Small intestine (tissue), 7 donors: ENCODE results near the gene DNAI7. TPM values are rescaled to one million over a fixed set of nuclear protein-coding genes. Genes with fewer than 3 reads are reported as not detected.

ENCODE experiments used
- DNase-seq, 2 donors: peaks; one replicate each; pipeline versions ENCODE4 v3.0.0 to v3.0.0-alpha.2; 2013
- FAIRE-seq: peaks from 2 replicates; lab custom pipeline; 2012; peaks lifted over from hg19 to GRCh38; lab: Jason Lieb, UNC
- H3K27ac ChIP-seq, 3 donors: one replicate each; pipeline ENCODE4 v1.5.1; 2013; ENCODE audit warnings: low read length in 2 of 3, mild to moderate bottlenecking in 2 of 3, control low read depth in 1 of 3, inconsistent platforms in 1 of 3, low read depth in 1 of 3, moderate library complexity in 1 of 3
- H3K27me3 ChIP-seq, 3 donors: one replicate each; pipeline ENCODE4 v1.6.1; 2013; ENCODE audit warnings: low read length in 3 of 3, inconsistent platforms in 1 of 3; ENCODE audit not compliant: control insufficient read depth in 3 of 3, insufficient read depth in 3 of 3
- H3K36me3 ChIP-seq, 3 donors: one replicate each; pipeline ENCODE4 v1.6.1; 2013; ENCODE audit warnings: low read length in 3 of 3, inconsistent platforms in 1 of 3, low read depth in 1 of 3, mild to moderate bottlenecking in 1 of 3, moderate library complexity in 1 of 3; ENCODE audit not compliant: control insufficient read depth in 3 of 3, insufficient read depth in 2 of 3
- H3K4me1 ChIP-seq, 3 donors: one replicate each; pipeline ENCODE4 v1.6.1; 2013; ENCODE audit warnings: low read length in 2 of 3, inconsistent platforms in 1 of 3, low read depth in 1 of 3, mild to moderate bottlenecking in 1 of 3, moderate library complexity in 1 of 3; ENCODE audit not compliant: control insufficient read depth in 3 of 3, insufficient read depth in 2 of 3
- H3K4me3 ChIP-seq, 3 donors: one replicate each; pipeline ENCODE4 v1.5.1; 2013; ENCODE audit warnings: low read length in 3 of 3, control low read depth in 1 of 3, inconsistent platforms in 1 of 3, low read depth in 1 of 3, mild to moderate bottlenecking in 1 of 3, moderate library complexity in 1 of 3
- H3K9me3 ChIP-seq, 2 donors: one replicate each; pipeline ENCODE4 v1.6.1; 2013; ENCODE audit warnings: low read depth in 1 of 2, low read length in 1 of 2; ENCODE audit not compliant: control insufficient read depth in 2 of 2, insufficient read depth in 1 of 2
- WGBS, 3 donors: extraction: QIAGEN DNeasy Blood & Tissue Kit; methylation state at CpG; one replicate each; pipeline ENCODE4 v1.1.7; 2013; 5-methylcytosine and 5-hydroxymethylcytosine counted together
- polyA plus RNA-seq, 4 donors: library from polyadenylated mRNA; stranded (reverse) in 3 of 4; unstranded in 1 of 4; fragments of 200-250 nt in 3 of 4; fragments of 120-200 nt in 1 of 4; gene quantifications; one replicate each; pipeline versions ENCODE4 v1.2.1 to v1.2.3, GENCODE V29; 2013
- donor health status: healthy with polysubstance abuse.
- donor health status: control.
- donor health status: control.
- donor health status: Bipolar disorder and iron deficiency.
- donor health status: healthy.

DNAI7 gene
- polyA plus RNA-seq, 4 donors, result 0.04 to 0.22 TPM; not detected in 2

DNA sequence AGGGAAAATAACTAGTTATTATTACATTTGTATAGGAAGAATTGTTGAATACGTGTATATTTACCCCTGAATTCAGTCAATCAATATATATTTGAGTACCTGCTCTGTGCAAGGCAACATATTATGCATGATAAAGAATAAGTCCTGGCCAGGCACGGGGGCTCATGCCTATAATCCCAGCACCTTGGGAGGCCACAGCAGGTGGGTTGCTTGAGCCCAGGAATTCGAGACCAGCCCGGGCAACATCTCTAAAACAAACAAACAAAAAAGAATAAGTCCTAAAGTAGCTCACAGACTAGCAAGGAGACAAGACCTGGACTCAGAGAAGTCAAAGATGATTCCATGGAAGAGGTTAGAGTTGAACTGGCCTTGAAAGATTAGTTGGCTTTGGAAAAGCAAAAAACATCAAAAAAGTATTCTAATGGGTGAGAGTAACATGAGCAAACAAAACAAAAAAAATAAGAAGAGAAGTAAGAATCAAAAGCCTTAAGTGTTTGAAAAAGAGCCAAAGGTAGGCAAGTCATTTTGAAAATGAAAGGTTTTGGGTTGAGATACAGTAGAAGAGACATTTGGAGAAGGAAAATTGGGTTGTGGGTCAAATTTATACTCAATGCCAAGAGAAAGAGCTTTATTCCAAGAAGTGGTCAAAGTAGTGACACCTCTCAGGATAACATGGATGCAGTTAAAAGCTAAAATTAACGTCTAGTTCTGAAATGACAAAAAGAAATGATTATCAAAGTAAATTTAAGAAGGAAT lies 130.9 kb downstream of the DNAI7 start:
- WGBS, 3 donors, result 53 to 64% (median 61%) methylated on average over 5 of the region's 5 CpGs
- Histone ChIP-seq H3K4me3 (no peak overlapping the region), H3K36me3 (no peaks in the 10 kb centered on the region), H3K27ac (no peak overlapping the region), H3K9me3 (no peaks in the 10 kb centered on the region), H3K4me1 (no peaks in the 10 kb centered on the region), H3K27me3 (no peaks in the 10 kb centered on the region)
- no peak for FAIRE-seq
- DNase-seq, result no peak

DNA sequence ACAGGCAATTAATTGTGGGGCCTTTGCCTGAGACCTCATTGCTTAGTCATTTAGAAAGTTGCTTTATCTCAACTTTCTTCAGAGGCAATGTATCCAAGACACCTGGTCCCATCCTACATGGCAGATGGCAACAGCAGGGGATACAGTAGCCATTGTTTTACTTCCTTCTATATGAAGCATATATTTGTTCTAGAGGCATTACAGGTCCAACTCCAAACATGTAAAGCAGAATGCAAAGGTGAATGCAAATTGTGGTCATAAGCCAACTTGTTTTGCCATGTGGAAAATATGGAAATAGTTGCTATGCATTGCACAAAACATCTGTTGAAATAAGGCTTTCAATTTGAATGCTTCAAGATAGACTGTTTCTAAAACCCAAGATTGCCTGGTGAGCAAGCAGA lies 136.3 kb downstream of the DNAI7 start:
- Histone ChIP-seq H3K36me3 (no peaks in the 10 kb centered on the region), H3K27ac (no peak overlapping the region), H3K9me3 (no peaks in the 10 kb centered on the region), H3K4me3 (no peak overlapping the region), H3K4me1 (no peaks in the 10 kb centered on the region), H3K27me3 (no peaks in the 10 kb centered on the region)
- DNase-seq (no peak), FAIRE-seq (no peak)

Other genes starting within 250 kb of the DNAI7 start
- gene BCAT1, start 246.1 kb downstream of the DNAI7 start, polyA plus RNA-seq, result 1 to 10 TPM in 3 of 4 donors, under 1 TPM in 1; 0.22 to 5.3 (median 3.0) TPM
- 10 to 100 TPM; 21.8 to 59.6 (median 36.9) TPM for gene ETFRF1, start 77 bp upstream of the DNAI7 start, polyA plus RNA-seq
- gene KRAS, start 55.8 kb upstream of the DNAI7 start, polyA plus RNA-seq, result 10 to 100 TPM; 11.3 to 39.2 (median 14.6) TPM